ELR (cell line): ENCODE results near the gene ARSG.
A peak's percentile ranks its signal among the peaks of the same experiment; 100 is the strongest.

Experiments used
- DNase-seq: peaks from one replicate; pipeline ENCODE4 v3.0.0-alpha.2; 2015; ENCODE audit warnings: low read depth

ARSG gene

DNA sequence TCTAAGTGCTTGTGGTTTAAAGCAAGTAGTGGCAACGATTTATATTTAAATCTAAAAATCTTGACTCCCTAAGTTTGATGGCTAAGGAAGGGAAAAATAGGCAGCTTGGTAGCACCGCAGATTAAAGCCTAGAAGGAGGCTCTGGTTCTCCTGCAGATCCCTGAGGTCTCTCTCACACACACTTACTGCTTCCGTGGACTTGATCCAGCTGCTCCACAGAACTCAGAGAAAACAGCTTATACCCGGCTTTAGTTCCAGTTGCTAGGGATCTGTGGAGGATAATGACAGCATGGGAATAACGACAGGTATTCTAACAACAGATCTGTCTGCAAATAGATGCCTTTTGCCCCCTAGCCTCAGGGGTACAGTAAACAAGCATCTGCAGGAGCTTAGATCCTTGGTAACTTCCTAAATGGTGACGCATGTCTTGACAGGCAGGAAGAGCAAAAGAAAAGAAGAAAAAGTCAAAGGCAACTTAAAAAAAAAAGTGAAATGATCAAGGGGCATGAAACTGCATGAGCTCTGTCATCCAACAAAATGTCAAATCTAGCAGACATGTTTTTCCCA, 161.5 kb downstream of the ARSG start:
- DNase-seq, result no peak

DNA sequence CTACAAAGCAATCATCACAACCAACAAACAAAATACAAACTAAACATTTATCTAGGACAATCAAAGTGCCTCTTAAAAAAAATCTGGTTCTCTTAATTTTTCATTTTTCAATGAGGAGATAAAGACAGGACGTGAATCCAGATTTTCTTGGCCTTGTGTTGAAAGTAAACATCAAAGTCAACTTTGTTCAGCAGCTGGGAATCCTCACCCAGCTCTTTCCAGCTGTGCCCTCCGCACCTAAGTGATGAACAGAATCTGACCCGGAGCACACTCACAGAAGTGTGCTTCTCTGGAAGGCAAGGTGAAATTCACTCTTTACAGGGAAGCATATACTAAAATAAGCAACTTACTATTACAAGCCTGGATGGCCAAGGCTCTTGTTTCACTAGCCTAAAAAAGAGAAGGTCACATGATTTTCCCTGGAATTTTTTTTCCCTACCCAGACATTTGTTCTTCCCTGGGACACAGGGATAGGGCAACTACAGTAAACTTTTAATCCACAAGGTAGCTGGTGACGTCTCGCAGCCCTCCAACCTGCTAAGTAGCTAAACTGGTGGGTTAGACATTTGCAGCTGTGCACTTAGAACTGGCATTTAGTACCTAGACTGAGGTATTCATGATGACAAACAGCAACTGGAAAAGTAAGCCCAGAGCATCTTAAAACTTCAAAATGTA, 162.8 kb downstream of the ARSG start:
- no peak for DNase-seq

DNA sequence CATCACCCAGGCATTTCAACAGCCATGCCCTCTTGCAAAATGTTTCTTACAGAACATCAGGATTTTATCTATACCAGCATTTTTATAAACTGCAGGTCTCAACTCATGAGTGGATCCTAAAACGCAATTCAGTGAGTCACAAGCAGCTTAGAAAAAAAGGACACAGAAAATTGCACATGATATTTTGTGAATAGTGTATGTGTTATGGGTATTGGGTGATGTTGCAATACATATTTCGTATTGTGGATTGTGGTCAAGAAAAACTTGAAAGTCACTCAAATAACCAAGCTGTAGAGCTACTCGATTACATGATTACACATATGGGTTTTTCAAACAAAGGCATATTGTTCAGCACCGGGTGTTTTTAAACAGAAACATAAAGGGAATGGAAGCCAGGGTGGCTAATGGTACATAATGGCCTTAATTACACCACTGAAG, 164.6 kb downstream of the ARSG start:
- peak; percentile 83 for DNase-seq

DNA sequence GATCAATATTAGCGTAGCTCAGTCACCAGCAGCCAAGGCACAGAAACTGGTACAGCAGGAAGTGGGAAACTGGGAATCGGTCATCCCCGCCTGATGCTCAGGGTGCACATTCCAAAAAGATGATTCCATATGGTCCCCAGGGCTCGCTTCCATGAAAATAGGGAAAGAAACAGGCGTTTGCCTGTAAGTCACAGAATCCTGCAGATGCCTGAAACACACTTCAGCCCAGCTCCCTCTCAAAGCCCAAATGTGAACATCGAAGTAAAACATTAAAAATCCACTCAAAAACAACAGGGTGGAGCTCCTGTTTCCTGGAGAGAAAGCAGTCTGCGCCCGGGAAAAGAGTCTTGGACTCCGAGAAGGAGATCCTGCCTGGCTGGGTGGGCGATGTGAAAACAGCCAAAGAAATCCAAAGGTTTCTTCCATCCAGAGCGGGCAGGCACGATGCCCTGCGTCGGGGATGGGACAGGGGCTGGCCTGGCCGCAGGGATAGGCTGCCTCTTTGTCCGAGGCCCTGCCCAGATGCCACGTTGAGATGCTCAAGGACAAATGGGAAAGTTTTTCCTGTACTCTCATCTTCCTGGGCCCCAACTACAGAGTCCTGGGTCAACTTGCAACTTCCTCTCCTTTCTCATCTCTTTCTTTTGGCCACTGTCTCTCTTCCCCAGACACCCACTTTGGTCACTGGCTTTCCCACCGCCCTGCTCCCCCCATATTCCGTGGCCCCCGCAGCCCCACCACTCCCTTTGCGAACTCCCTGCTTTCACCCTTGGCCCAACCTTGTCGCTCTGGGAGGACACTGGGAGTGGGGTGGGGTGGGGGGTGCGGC, 165.3 kb downstream of the ARSG start:
- DNase-seq, result peak; percentile 93

DNA sequence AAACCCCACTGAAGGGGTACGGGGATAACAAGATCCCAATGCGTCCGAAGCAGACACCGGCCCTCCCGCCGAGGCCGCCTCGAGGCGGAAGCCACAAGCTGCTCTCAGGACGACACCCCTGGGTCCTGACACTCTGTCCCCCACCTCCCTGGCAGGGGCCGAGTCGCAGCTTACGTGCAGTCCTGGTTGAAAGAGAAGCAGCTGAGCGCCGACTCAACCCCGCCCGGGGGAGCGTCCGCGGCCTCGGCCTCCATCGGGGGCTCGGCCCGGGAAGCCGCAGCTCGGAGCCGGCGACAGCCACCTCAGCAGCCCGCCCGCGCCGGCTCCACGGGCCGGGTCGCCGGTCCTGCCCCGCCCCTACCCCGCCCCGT, 165.9 kb downstream of the ARSG start, which contains the start of gene WIPI1:
Gene WIPI1, minus strand, starts transcription at position 329 of the 371 bp plus-strand sequence. Its CDS starts 75 bp downstream, at position 254.
- DNase-seq, result no peak

DNA sequence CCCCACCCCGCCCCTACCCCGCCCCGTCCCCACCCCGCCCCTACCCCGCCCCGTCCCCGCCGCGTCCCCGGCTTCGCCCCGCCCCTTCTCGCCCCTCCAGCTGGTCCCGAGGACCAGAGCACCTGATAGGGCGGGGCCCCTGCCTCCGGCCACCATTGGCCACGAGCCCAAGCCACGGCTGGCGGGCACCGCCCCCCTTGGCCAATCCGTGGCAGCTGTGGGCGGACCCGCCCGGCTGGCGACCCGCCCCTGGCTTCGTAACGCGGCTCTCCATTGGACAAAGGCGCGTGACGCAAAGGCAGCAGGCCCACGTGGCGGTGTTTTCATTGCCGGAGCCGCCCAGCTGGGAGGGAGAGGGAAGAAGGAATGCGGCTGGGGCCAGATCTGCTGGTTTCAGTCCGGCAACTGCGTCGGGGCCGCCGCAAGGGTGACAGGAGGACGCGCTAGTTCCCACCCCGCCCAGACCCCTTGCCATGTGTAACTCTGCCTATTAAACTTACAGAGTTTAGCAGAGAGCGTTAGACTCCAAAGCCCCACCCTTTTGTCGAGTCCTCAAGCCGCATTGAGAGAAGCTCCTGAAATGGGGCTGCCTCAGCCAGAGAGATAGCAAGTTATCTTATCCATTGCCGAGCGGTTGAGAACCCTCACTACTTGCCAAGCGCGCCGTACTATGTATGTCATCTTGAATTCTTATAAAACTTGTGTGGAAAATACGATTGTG, 166.4 kb downstream of the ARSG start:
- peak; percentile 99 for DNase-seq

DNA sequence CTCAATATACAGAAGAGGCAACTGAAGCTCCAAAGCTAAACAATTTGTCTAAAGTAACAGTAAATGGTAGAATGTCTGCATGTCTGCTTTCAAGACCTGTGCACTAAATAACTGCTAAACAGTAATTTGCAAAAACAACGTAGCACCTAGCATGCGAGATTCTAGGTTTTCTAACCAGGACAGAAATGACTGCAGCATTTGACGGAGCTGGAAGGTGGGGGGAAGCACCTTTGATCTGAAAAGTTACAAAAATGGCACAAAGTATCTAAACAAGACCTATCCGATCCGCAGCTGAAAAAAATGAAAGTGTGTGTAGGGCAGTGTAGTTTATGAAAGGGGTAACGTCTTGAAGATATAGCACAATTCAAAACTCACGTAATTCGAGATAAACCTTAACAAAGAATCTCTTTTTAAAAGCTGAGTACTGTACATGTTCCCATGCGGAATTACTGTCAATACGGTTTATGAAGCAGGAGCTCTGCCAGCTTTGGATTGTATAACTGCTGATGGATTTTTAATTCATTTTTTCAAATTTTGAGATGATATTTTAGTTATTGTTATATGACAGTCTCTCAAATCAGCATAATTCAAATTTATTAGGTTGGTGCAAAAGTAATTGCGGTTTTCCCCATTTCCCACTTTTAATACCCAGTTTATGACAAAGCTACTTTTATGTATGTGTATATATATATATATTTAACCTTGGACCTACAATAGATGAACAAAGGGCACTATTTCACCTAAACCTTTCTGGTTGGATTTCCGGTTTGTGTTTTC, 167.2 kb downstream of the ARSG start:
- DNase-seq, result no peak

DNA sequence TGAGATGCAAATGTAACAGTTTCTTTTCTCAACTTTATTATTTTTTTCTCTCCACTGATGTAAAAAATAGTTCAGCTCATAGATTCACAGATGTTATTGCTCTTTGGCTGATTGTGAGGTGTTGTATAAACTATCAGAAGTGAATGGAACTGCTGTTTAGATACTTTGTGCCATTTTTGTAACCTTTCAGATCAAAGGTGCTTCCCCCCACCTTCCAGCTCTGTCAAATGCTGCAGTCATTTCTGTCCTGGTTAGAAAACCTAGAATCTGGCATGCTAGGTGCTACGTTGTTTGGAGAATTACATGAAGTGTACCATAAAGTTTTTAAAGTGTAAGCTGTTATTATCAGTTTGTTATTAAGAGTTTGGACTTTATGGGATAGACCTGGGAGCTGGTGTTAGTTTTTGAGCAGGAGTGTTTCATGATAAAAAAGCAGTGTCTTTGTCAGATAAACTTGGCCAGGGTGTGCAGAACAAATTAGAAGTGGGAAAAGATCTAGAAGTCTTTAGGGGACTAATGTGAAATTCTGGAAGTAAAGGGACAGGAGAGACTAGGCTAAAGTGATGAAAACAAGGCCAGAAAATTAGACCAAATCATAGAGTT, 167.8 kb downstream of the ARSG start:
- no peak for DNase-seq

DNA sequence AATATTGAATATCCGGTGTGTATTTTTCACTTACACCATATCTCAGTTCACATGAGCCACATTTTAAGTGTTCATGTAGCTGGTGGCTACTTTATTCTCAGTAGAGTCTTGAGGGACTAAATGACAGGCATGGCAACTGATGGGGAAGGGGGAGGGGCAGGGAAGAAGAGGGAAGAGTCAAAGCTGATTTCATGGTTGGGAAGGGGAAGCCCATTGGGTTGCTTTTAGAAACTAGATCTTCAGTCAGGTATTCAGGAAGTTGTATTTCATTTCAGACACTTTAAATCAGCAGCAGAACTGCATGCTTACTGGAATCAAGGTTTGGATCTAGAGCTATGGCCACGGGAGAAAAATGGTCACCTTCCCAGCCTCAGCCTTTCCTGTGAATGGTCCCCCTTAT, 168.9 kb downstream of the ARSG start:
- DNase-seq, result no peak

DNA sequence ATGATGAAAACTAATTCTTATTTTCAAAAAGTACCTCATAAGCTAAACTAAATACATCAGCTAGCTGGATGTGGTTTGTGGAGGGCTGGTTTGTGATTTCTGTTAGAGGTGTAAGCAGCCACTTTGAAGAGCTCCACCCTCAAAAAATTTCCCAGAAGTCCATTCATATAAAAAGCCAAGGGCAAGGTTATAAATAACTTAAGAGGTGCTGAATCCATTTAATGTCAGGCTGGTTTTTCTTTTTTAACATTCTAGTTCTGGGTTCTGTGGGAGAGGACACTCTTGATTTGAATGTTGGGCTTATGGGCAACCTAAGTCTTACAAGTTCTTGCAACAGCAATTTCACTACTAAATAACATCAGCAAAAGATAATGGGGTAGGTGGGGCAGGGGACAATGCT, 169.4 kb downstream of the ARSG start:
- DNase-seq, result no peak

DNA sequence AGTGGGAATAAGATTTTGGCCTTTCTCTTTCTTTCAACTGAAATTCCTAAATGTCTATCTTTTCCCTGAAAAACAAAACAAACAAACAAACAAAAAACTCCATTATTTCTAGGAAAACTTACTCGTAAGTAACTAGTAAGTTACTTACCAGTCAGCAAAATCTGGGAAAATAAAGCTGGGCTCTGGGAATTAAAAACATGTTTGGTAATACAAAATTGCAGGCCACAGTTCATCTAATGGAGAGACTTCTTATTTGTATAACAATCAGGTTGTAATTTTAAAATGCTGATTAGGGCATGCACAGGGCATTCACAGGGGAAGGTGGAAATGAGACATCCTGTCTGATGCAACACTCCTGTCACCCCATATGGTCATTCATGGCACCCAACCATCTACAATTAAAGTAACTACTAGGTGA, 169.8 kb downstream of the ARSG start:
- DNase-seq, result no peak

DNA sequence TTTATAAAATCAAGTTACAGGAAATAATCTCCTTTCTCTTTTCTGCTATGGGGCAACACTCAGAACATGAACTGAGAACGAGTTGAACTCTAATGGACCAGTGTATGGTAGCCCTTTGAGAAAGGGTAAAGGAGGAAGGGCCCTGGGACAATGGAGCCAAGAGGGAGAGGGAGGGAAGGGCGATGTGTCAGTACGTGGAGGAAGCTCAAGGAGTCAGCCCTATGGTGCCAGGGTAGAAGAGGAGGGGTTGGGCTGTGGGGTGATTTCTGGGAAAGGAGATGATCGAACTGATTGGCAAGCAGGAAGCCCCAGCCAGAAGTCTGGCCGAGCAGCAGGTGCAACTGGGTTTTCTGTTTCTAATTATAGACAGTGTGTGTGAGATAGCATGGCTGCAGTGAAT, 170.3 kb downstream of the ARSG start:
- DNase-seq, result no peak

DNA sequence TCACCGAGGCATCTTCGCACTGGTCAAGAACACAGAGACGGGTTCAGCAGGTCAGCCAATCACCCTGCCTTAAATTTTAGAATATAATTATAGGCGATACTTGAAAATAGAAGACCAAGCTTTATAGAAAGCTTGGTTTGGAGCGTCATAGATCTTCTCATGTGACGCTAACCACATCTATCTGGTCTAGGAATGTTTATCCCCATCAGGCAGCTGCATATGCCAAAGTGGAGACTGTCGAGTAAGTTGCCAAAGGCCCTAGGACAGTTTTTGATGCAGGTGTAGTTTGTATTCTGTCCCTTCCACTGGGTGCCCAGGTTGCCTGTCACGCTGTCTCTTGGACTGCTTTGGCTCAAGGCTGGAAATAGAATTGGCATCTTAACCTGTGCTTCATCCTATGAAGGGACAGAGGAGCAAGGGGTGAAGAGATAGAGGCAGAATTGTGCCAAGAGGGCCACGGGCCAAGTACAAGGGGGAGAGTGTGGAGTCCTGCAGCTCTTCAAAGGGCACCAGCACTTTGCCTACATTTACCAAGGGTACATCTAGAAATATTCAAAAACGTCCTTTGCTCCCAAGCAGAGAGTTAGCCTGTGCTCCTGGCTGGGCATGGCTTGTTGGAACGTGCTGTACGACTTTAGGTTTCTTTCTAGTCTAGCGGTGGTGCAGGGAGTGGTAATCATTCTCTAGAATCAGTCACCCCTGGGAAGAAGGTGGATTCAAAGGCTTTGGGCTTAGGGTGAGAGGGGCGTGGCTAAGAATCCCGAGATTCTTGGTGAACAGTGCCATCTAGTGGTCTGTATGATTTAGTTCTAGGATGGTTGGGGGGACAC, 171.3 kb downstream of the ARSG start:
- peak; percentile 96 for DNase-seq

DNA sequence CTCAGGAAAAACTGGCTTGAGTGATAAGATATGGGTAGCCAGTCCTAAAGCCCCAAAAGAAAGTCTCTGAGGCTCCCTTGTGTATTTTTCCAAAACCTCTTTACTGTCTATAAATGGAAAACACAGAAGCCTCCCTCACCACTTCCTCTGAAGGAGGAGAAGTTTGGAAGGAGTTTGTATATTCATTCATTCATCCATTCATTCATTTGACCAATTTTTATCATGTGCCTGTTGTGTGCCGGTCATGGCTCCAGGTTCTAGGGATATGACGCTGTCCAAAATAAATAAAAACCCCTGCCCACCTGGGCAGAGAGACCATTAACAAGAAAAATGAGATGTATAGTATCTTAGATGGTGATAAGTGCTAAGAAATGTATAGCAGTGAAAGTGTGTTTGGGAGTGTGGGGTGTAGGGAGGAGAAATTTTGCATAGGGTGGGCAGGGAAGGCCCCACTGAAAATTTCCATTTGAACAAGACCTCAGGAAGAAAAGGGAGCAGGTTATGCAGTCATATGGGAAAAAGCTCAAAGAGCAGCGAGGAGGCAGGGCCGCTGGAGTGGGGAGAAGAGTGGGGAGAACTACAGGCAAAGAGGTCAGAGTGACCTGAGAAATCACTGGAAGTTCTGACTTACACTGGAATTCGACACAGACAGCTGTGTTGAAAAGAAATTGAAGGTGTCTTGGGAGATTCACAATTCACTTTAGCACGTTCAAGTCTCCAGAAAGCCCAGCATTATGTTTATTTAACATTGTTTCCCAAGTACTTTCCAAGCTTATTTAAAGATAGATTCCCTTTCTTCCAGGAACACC, 172.1 kb downstream of the ARSG start:
- DNase-seq, result no peak

DNA sequence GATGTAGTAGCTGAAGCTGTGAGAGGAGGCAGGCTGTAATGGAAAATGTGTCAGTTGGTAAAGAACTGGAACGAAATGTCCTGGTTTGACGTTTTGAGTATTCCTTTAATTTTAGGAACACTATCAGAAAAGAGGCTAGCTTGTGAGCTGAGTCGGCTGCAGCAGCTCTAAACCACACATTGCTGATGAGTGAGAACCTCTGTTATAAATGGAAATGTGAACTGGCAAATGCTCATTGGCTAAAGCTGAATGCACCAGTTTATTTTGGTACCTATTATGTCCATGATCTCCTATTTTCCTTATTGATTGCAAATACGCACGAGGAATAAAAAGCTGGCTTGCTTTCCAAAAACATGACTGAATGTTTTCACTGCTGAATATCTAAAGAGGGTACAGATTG, 177.0 kb downstream of the ARSG start:
- DNase-seq, result peak; percentile 26

DNA sequence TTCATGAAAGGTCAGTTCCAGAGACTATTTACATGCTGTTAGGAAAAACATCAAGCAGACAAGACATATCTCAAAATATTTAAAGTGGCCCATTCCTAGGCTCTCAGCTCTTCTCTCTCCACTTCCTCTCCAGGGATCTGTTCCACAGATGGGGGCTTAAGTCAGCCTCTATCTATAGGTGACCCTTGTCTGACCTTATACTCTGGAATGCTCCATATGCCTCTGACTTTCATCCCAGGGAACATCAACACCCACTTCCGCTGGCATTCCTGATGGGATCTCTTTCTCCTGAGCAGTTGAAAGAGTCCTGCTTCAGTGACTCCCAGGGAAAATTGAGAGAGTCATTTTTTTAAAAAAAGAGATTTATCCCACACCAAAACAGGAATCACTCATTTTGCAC, 177.5 kb downstream of the ARSG start:
- DNase-seq, result peak; percentile 50
